GM19467 (cell line): ENCODE results near the gene PDIA3.
"Not testable (repeated sequence)": the region's sequence is repeated elsewhere in the genome, so short reads cannot be mapped to it uniquely, and the experiment has no call there.

Experiments used
- ATAC-seq: cut with Tn5 transposase; IDR thresholded peaks from one replicate; pipeline ENCODE4 v1.9.1; 2021; ENCODE audit warnings: mild to moderate bottlenecking, moderate library complexity; ENCODE audit not compliant: unreplicated experiment

Gene PDIA3

DNA sequence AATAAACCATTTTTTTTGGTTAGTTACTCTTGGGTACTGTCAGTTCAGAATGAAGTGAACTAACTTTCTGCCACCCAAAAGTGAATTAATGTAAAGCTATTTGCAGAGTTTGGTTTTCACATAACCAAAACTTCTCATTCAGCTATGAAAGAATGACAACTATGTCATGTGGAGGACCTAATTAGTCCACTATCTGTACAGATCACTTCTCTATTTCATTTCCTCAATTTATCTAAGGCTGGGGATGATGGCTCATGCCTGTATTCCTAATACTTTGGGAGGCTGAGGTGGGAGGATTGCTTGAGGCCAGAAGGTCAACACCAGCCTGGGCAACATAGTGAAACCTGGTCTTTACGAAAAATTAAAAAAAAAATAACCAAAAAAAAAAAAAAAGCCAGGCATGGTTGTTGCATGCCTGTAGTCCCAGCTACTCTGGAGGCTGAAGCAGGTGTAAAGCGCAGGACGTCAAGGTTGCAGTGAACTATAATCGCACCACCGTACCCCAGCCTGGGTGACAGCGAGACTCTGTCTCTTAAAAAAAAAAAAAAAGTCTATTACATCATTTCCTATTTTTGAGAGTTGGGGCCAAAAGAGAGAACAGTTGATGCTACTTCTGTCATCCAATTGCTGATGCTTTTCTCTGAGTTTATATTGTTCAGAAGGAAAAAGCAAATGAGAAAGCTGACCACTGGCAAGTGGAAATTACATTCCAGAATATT lies 62.9 kb downstream of the PDIA3 start:
- ATAC-seq = no peak

DNA sequence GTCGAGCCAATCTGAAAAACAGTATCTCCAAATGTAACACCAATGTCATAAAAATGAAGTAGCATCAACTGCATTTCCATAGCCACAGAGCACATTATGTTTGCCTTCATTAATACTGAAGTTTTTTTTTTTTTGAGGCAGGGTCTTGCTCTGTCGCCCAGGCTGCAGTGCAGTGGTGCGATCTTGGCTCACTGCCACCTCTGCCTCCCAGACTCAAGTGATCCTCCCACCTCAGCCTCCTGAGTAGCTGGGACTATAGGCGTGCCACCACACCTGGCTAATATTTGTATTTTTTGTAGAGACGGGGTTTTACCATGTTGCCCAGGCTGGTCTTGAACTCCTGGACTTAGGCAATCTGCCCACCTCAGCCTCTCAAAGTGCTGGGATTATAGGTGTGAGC lies 68.8 kb downstream of the PDIA3 start:
- not testable (repeated sequence) for ATAC-seq

DNA sequence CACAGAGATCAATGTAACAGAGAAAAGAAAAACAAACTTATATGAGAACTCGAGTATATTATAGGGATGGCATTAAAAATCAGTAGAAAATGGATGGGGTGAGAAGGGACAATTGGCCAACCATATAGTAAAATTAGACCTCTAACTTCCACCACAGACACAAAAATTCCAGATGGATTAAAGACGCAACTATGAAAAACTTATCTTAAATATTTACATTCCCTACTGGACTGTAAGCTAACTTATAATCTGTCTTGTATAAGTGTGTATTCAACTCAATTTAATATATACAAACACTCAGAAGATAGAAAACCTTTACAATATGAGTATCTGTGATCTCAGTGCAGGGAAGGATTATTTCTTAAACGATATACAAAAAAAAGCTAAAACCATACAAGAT lies 75.3 kb downstream of the PDIA3 start:
- ATAC-seq = no peak
